Subcutaneous adipose tissue (tissue), 4 donors: ENCODE data around the gene R3HCC1L. TPM values are rescaled to one million over a fixed set of nuclear protein-coding genes. Genes with fewer than 3 reads are reported as not detected.

ENCODE experiments used
- CTCF ChIP-seq: fragments of 450-650 bp; IDR thresholded peaks from one replicate; pipeline ENCODE4 v1.5.1; 2016; ENCODE audit warnings: low read depth, mild to moderate bottlenecking, control low read depth, antibody characterized with exemption, moderate library complexity
- total RNA-seq, 4 donors: library from RNA; depleted of rRNA; stranded (reverse); fragments of >200 nt; gene quantifications; one replicate each; pipeline ENCODE4 v1.1.0, GENCODE V29; 2016

R3HCC1L gene
- total RNA-seq, 4 donors from 2014 or later = 15.2 to 21.1 (median 20.3) TPM

GRCh38 chr10:98265403-98266378, 131.2 kb downstream of the R3HCC1L start:
- TF ChIP-seq CTCF = no peak

- no peak for TF ChIP-seq CTCF
Measured at GRCh38 chr10:98266647-98267046, 132.2 kb downstream of the R3HCC1L start.

DNA sequence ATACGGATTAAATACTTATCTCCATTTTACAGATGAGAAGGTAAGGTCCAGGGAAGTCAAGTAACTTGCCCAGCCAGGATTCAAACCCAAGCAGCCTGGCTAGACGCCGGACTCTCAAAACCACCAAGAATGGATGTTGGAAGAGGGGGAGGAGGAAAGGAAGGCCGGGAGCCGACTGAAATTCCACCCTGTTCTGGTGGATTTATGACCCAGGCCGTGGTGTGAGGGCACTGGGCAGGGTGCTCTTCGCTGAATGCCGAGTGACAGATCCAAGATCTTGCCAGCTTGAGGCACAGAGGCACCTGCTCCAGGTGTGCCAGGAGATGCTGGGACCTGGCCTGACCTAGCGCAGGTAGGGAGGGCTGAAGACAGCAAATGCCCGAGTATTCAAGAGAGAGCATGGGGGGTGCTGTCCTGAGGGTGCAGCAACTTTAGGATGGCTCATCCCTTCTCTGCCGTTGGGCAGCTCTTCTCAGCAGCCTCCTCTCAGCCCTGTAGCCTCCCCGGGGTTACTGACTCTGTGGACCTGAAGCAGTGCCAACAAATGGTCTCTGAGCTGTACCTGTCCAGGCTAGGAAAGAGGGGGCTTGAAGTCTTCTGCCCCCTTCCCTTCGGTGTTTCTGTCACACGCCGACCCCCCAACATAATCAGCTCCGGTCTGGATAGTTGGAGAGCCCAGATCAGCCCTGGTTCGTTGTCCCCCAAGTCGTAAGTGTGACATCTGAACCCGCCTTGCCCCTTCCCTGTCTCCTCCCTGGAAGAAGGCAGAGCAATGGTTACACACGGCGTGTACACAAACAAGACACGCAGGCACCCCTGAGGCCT, 132.8 kb downstream of the R3HCC1L start:
- no peak for TF ChIP-seq CTCF

DNA sequence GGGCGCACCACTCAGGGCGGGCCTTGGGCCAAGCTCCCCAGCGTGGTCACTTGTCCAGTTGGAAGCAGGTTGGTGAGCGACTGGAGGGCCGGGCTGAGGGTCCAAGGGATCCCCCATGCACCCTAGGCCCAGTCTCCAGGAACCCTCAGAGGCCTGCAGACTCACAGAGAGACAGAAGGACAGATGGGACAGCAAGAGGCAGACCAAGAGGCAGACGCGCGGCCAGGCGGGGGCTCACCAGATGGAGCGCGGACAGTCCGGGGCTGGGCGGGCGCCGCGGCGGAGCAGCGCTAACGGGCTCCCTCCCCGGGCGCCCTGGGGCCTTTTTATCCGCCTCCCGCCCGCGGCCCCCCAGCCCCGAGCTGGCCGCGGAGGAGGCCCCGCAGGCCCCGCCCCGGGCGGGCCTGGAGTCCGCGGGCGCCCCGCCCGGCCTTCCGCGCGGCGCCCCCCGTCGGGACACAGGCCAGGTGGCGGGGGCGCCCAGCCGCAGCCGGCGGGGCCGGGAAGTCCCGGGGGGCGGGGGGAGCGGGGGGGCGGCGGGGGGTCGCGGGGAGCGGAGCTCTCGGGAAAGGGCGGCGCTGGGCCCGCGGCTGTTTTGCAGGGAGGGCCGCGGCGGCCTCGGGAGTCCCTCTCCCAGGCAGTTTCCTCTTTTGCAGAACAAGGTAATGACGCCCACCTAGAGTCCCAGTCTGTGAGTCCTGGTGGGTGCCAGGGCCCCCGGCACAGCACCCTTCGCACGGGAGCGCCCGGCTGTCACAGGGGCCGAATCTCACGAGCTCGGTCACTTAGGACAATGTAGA, 133.6 kb downstream of the R3HCC1L start, which contains the start of gene LOXL4:
LOXL4 (minus strand) TSS at position 301 of the 800 bp plus-strand sequence. CDS start 5,175 bp downstream, outside the sequence.
- no peak for TF ChIP-seq CTCF

DNA sequence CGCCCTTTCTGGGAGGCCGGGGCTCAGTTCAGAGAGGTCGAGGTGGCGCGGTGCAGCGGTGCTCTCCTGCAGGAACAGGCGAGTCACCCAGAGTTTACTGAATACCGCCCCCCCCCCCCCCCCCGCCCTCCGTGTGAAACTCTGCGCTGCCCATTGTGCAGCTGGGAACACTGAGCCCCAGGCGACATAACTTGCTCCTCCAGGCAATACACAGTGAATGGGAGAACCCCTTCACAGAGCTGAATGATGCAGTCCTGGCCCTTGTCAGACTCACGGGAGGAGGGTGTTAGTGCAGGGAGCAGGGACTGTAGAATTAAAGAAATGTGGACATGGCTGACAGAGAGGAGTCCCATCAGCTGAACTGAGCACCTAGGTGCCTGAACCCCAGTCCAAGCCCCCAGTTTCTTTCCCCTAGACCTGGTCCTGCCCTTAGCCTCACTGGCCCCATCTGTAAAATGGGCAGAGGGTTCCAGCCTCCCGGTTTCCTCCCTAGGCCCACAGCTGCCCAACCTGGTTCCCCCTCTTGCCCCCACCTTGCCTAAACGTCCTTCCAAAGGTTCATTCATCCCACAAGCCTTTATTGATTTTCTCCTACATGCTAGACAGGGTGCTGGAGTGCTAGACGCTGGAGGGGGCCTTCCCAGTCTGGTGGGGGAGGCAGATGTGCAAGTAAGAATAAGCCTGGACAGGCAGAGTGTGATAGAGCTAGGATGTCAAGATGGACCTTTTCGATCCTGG, 134.4 kb downstream of the R3HCC1L start:
- no peak for TF ChIP-seq CTCF

GRCh38 chr10:98269435-98269912, 135.0 kb downstream of the R3HCC1L start:
- no peak for TF ChIP-seq CTCF
